Measurements from ENCODE around the gene INHBE. TPM values are rescaled to one million over a fixed set of nuclear protein-coding genes. Genes with fewer than 3 reads are reported as not detected.

Gene INHBE
- total and polyA plus RNA-seq, 2 of the 8 experiments (the other 6 are each of a cell fraction or from before 2014, with no cell fraction given): 10.2 to 18.8 TPM

DNA sequence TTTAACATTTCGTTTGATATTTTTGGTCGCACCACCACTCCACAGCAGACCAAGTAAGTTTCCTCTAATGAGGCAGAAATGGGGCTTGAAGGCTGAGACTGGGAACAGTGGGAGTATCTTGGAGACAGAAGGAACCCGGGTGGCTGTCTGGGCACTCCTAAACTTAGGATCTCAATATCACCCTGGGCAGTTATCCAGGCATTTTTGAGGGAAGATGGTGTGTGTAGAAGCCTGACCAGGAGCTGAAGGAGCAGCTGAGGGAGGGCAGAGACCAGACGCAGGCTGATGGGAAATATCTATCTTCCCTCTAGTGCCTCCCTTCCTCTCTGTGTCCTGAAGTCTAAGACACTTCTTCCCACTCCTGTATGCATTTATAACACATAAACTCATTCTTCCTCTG, 43.5 kb downstream of the INHBE start:
- no peak overlapping the region for H2BK15ac ChIP-seq (ENCODE audit: low read length)
- no peak overlapping the region for H3K9ac ChIP-seq (replicated peaks in 1 of 4; ENCODE audit: extremely low read depth in 1 of 4, low read depth in 3 of 4, low read length in 3 of 4)
- no peak overlapping the region for H2BK12ac ChIP-seq (ENCODE audit: low read depth, low read length)
- H3K4me3 ChIP-seq (ENCODE audit: extremely low read depth in 1 of 4, insufficient read depth in 2 of 4, low read depth in 3 of 4, low read length in 4 of 4): no peak overlapping the region
- no peak overlapping the region for H2BK20ac ChIP-seq (ENCODE audit: low read length)
- DNase-seq (ENCODE audit: low read depth in 1 of 2, low spot score in 2 of 2) (no peak), FAIRE-seq (no peak)
- H2AK5ac ChIP-seq (ENCODE audit: low read depth, low read length): no peak overlapping the region
- H3K79me2 ChIP-seq (ENCODE audit: control insufficient read depth in 1 of 2, insufficient read depth in 2 of 2, low read length in 2 of 2): peaks cover 0 to 3% of the 10 kb centered on the region in 2 experiments; a peak in 1 of 4 replicates
- no peak overlapping the region for H3K56ac ChIP-seq (replicated peaks; ENCODE audit: insufficient read length, low read depth, low read length)
- H4K8ac ChIP-seq (ENCODE audit: extremely low read depth, insufficient read depth, low read length): no peak overlapping the region
- H3K23ac ChIP-seq (ENCODE audit: insufficient read length): no peak overlapping the region
- H3K9me3 ChIP-seq (ENCODE audit: insufficient read depth in 2 of 2, low read depth in 1 of 2, low read length in 1 of 2): no peaks in the 10 kb centered on the region; a peak in 1 of 4 replicates
- ChIA-PET CTCF (ENCODE audit: partially characterized antibody) (interaction anchor here (1.1 to 2.5 kb wide), 5 partner anchors 8 to 21 kb away, joined by 3 to 9 read pairs (median 5); partner anchors contain the start of gene MARS1), POLR2A (ENCODE audit: partially characterized antibody) (interaction anchor here (1.0 kb wide), 1 partner anchor 48 kb away, joined by 3 read pairs; no protein-coding TSS in a partner anchor)
- no peak overlapping the region for H2BK120ac ChIP-seq (replicated peaks; ENCODE audit: low read depth, low read length)
- no peaks in the 10 kb centered on the region for H3K23me2 ChIP-seq (ENCODE audit: low read depth, low read length)
- no peak overlapping the region for H2AFZ ChIP-seq (ENCODE audit: low read length)
- no peaks in the 10 kb centered on the region for H3K27me3 ChIP-seq (replicated peaks in 1 of 4; ENCODE audit: control insufficient read depth in 3 of 4, extremely low read depth in 1 of 4, insufficient read depth in 3 of 4, low read length in 3 of 4)
- peaks cover 5% of the 10 kb centered on the region; the same call in 1 of the 2 replicates for H3K79me1 ChIP-seq (ENCODE audit: low read depth, low read length)
- H4K20me1 ChIP-seq (replicated peaks in 1 of 2; ENCODE audit: control insufficient read depth in 1 of 2, insufficient read depth in 2 of 2, low read length in 2 of 2): peaks cover 0 to 2% of the 10 kb centered on the region in 2 experiments
- no peak overlapping the region for H4K91ac ChIP-seq (replicated peaks; ENCODE audit: insufficient read length, low read length)
- no peaks in the 10 kb centered on the region for H3K4me1 ChIP-seq (replicated peaks in 1 of 4; ENCODE audit: control insufficient read depth in 3 of 4, insufficient read depth in 4 of 4, low read length in 3 of 4)
- H2BK5ac ChIP-seq (ENCODE audit: low read depth, low read length): no peak overlapping the region; the same call in 1 of the 2 replicates
- H4K5ac ChIP-seq (ENCODE audit: insufficient read length, low read depth, low read length): no peak overlapping the region
- no peak overlapping the region for H3K4me2 ChIP-seq (ENCODE audit: insufficient read depth in 1 of 2, low read depth in 2 of 2, low read length in 2 of 2)
- H3K18ac ChIP-seq (ENCODE audit: extremely low read depth, low read length): no peak overlapping the region
- no peak overlapping the region for H3K14ac ChIP-seq (ENCODE audit: insufficient read length)
- no peak overlapping the region for H3K4ac ChIP-seq (replicated peaks; ENCODE audit: insufficient read length, low read depth, low read length)
- WGBS, 2 experiments (ENCODE audit: extremely low coverage in 1 of 2, insufficient coverage in 1 of 2, insufficient read length in 1 of 2, insufficient replicate concordance in 2 of 2, low coverage in 1 of 2, low lambda C conversion rate in 2 of 2, missing lambda C conversion rate in 1 of 2): 91% methylated on average over 4 of the region's 4 CpGs; no CpG with 5 or more reads in 1 of the 2 experiments
- H3K36me3 ChIP-seq (ENCODE audit: control insufficient read depth in 2 of 4, insufficient read depth in 4 of 4, low read length in 3 of 4): peaks cover 29 to 86% (median 60%) of the 10 kb centered on the region in 4 experiments
- no peak overlapping the region for H3K27ac ChIP-seq (ENCODE audit: low read depth, low read length)
- no peak for TF ChIP-seq TAF1 (IDR thresholded peaks at IDR 0.05; ENCODE audit: low read depth, low read length)
- no peak for TF ChIP-seq GABPA (IDR thresholded peaks at IDR 0.05; ENCODE audit: borderline replicate concordance, insufficient read depth, low read length)
- no peak for TF ChIP-seq POU5F1 (IDR thresholded peaks at IDR 0.05; ENCODE audit: low read depth, low read length)
- TF ChIP-seq CHD2 (IDR thresholded peaks at IDR 0.05; ENCODE audit: low read length): no peak
- no peak for TF ChIP-seq JUN (IDR thresholded peaks at IDR 0.05; ENCODE audit: low read depth, low read length)
